K562 (cell line): ENCODE measurements around the gene HIKESHI. TPM values are rescaled to one million over a fixed set of nuclear protein-coding genes. Genes with fewer than 3 reads are reported as not detected.
A peak's percentile ranks its signal among the peaks of the same experiment; 100 is the strongest.

ENCODE experiments used
- ATAC-seq: fragments of 200-7000 bp; cut with Tn5 transposase; 3 replicates; pipeline ENCODE4 v1.9.1; 2020; ENCODE audit warnings: moderate library complexity
- BruUV-seq: library from RNA; stranded (reverse); fragments of 400-500 nt; replicated peaks from 2 replicates; lab custom pipeline; 2021; lab: Mats Ljungman, UMichigan
- CTCF ChIA-PET: fragments of 300-600 bp; formaldehyde crosslinking; extraction: SDS; loops from one replicate; lab custom pipeline; 2021; ENCODE audit warnings: low intra/inter-chr PET ratio; lab: Yijun Ruan, JAX
- POLR2A ChIA-PET: fragments of 300-600, 350-650 bp; sonication (Branson Sonifier 250); formaldehyde crosslinking; extraction: SDS; loops from one replicate; lab custom pipeline; 2021; ENCODE audit warnings: antibody characterized with exemption, inconsistent platforms; lab: Yijun Ruan, JAX
- DNase-seq, 4 experiments: peaks; one replicate each; pipeline versions ENCODE4 v3.0.0 to v3.0.0-alpha.2; 2011 to 2018; ENCODE audit warnings: low spot score in 3 of 4, mixed read lengths in 3 of 4; ENCODE audit errors: extremely low read depth in 1 of 4
- FAIRE-seq: peaks from 2 replicates; lab custom pipeline; 2011; peaks lifted over from hg19 to GRCh38; lab: Jason Lieb, UNC
- H2AFZ ChIP-seq: 2 replicates; pipeline ENCODE4 v1.6.0; 2011; ENCODE audit warnings: low read depth, low read length, control low read depth, inconsistent platforms
- H3K27ac ChIP-seq: fragments of 200-600 bp; 3 replicates; pipeline ENCODE4 v1.8.0; 2011; ENCODE audit warnings: low read depth, mild to moderate bottlenecking, control low read depth, inconsistent platforms, low read length, moderate library complexity, mixed read lengths; ENCODE audit errors: extremely low read depth
- H3K27me3 ChIP-seq, 2 experiments: fragments of 300-600 bp in 1 of 2; 2 replicates in 1 of 2; 3 replicates in 1 of 2; pipeline versions ENCODE4 v1.6.0 to v1.8.0; 2011; ENCODE audit warnings: inconsistent platforms in 2 of 2, low read length in 2 of 2, mild to moderate bottlenecking in 1 of 2, mixed read lengths in 1 of 2, moderate library complexity in 1 of 2; ENCODE audit not compliant: control insufficient read depth in 2 of 2, insufficient read depth in 2 of 2
- H3K36me3 ChIP-seq: fragments of 300-600 bp; 3 replicates; pipeline ENCODE4 v1.8.0; 2011; ENCODE audit warnings: mild to moderate bottlenecking, low read length, inconsistent platforms; ENCODE audit not compliant: control insufficient read depth, insufficient read depth
- H3K4me1 ChIP-seq, 2 experiments: fragments of 200-600 bp in 1 of 2; replicated peaks in 1 of 2; 2 replicates in 1 of 2; 3 replicates in 1 of 2; pipeline versions ENCODE4 v1.5.1 to v1.8.0; 2011; ENCODE audit warnings: inconsistent platforms in 2 of 2, low read length in 2 of 2, mild to moderate bottlenecking in 1 of 2, mixed read lengths in 1 of 2, moderate library complexity in 1 of 2; ENCODE audit not compliant: control insufficient read depth in 2 of 2, insufficient read depth in 2 of 2
- H3K4me2 ChIP-seq: 2 replicates; pipeline ENCODE4 v1.6.1; 2011; ENCODE audit warnings: low read length, control low read depth, inconsistent platforms, mixed read lengths; ENCODE audit not compliant: insufficient read depth
- H3K4me3 ChIP-seq: fragments of 200-600 bp; sonication (generic), shearing (Covaris generic); 2 replicates; pipeline ENCODE4 v1.5.1; 2016; ENCODE audit warnings: control low read depth, inconsistent platforms
- H3K79me2 ChIP-seq: fragments of 200-600 bp; 3 replicates; pipeline ENCODE4 v1.8.0; 2011; ENCODE audit warnings: low read length, inconsistent platforms; ENCODE audit not compliant: control insufficient read depth, insufficient read depth
- H3K9ac ChIP-seq, 2 experiments: 2 replicates each; pipeline versions ENCODE4 v1.6.0 to v1.6.1; 2011; ENCODE audit warnings: low read depth in 2 of 2, low read length in 2 of 2, control low read depth in 1 of 2, inconsistent platforms in 1 of 2, mild to moderate bottlenecking in 1 of 2, mixed read lengths in 1 of 2; ENCODE audit not compliant: insufficient read depth in 1 of 2
- H3K9me1 ChIP-seq: one replicate; pipeline ENCODE4 v1.6.0; 2011; ENCODE audit warnings: inconsistent platforms, mild to moderate bottlenecking, low read length, moderate library complexity; ENCODE audit not compliant: control insufficient read depth, insufficient read depth
- H3K9me3 ChIP-seq: replicated peaks from 2 replicates; pipeline ENCODE4 v1.5.1; 2011; ENCODE audit warnings: low read depth, low read length, inconsistent platforms; ENCODE audit not compliant: control insufficient read depth, insufficient read depth
- H4K20me1 ChIP-seq: replicated peaks from 2 replicates; pipeline ENCODE4 v1.6.1; 2011; ENCODE audit warnings: low read length, inconsistent platforms, mixed read lengths; ENCODE audit not compliant: control insufficient read depth, insufficient read depth
- C11orf30 ChIP-seq: fragments of 450-650 bp; IDR thresholded peaks from 2 replicates; pipeline ENCODE4 v1.6.1; 2016; ENCODE audit warnings: low read depth, mild to moderate bottlenecking
- ELF2 ChIP-seq: fragments of 250-450 bp; sonication (Bioruptor Pico); IDR thresholded peaks from 2 replicates; pipeline ENCODE4 v1.5.0; 2021; ENCODE audit warnings: mild to moderate bottlenecking
- SETDB1 ChIP-seq: IDR thresholded peaks from one replicate; pipeline ENCODE4 v1.6.1; 2012; ENCODE audit warnings: low read length, control low read depth, inconsistent platforms
- ZNF175 ChIP-seq: fragments of 200-800 bp; sonication (Bioruptor generic); IDR thresholded peaks from 2 replicates; pipeline ENCODE4 v1.6.1; 2016; ENCODE audit warnings: low read depth, mild to moderate bottlenecking, missing genetic modification characterization, missing compliant biosample characterization
- ZNF316 ChIP-seq: fragments of 450-650 bp; IDR thresholded peaks from 2 replicates; pipeline ENCODE4 v1.6.1; 2016
- ZNF347 ChIP-seq: fragments of 450-650 bp; formaldehyde crosslinking; IDR thresholded peaks from 2 replicates; pipeline ENCODE4 v1.4.0; 2020; ENCODE audit warnings: low read depth, mild to moderate bottlenecking, moderate library complexity
- ZNF384 ChIP-seq: IDR thresholded peaks from 2 replicates; pipeline ENCODE4 v1.6.1; 2012; ENCODE audit warnings: low read depth, low read length, improper control_type of control experiment
- ZNF589 ChIP-seq: fragments of 200-800 bp; sonication (Bioruptor generic); IDR thresholded peaks from 2 replicates; pipeline ENCODE4 v1.6.1; 2016; ENCODE audit warnings: low read depth, missing genetic modification characterization, missing compliant biosample characterization
- WGBS: fragments of 100-300 bp; shearing (Covaris generic); methylation state at CpG from one replicate; pipeline ENCODE4 v1.1.6; 2016; ENCODE audit warnings: low coverage, mixed read lengths; ENCODE audit not compliant: insufficient coverage; ENCODE audit errors: missing lambda C conversion rate; 5-methylcytosine and 5-hydroxymethylcytosine counted together
- in situ Hi-C: fragments of 300-500 bp; cut with MboI; formaldehyde crosslinking; loops from 4 replicates; pipeline ENCODE4 v1.15.0; 2018; ENCODE audit warnings: inconsistent platforms, mixed read lengths
- intact Hi-C: fragments of 100-400 bp; cut with micrococcal nuclease; formaldehyde crosslinking; loops from 2 replicates; pipeline ENCODE4 v1.14.2; 2022
- polyA plus RNA-seq, 8 experiments: library from polyadenylated mRNA; depleted of rRNA in 4 of 8; stranded (reverse) in 5 of 8; unstranded in 3 of 8; fragments of >200 nt; fragmentation: Nextera tagmentation in 2 of 8; fragmentation: Illumina TruSeq in 1 of 8; extraction: Ambion mirVana in 2 of 8; extraction: Trizol in 1 of 8; gene quantifications; 2 replicates each; pipeline versions ENCODE4 v1.2.1 to v1.2.3, GENCODE V29; 2011 to 2014; ENCODE audit warnings: inconsistent platforms in 1 of 8, missing spikeins in 1 of 8
- total RNA-seq, 7 experiments: library from RNA; depleted of rRNA in 6 of 7; stranded (reverse); fragments of >200 nt in 6 of 7; fragmentation: Illumina TruSeq in 2 of 7; extraction: Trizol in 2 of 7; gene quantifications; 2 replicates each; pipeline versions ENCODE4 v1.2.1 to v1.2.3, GENCODE V29; 2011 to 2021; ENCODE audit warnings: low replicate concordance in 1 of 7

HIKESHI gene
- total and polyA plus RNA-seq, 9 of the 15 experiments (the other 6 are each of a cell fraction or from before 2014, with no cell fraction given), result 33.2 to 196 (median 62.7) TPM

DNA sequence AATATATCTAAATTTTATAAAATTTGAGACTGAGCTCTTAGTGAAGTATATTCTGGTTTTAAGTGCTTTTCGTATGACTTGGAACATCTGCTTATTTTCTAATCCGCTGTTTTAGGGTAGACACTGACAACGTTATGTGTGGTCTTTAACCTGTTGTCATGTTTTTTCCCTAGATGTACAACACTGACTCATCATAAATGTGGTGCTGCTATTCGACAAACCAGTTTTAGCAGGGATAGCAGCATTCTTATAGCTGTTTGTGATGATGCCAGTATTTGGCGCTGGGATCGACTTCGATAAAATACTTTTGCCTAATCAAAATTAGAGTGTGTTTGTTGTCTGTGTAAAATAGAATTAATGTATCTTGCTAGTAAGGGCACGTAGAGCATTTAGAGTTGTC lies 23.8 kb upstream of the HIKESHI start:
- ATAC-seq (no peak), DNase-seq (no peak)
- Histone ChIP-seq H3K9me3 (no peaks in the 10 kb centered on the region), H3K9ac (no peak overlapping the region), H2AFZ (no peak overlapping the region)
- no peak for TF ChIP-seq SETDB1
- TF ChIP-seq ZNF347, result no peak
- peak; percentile 69 for TF ChIP-seq ZNF316
- no peak for TF ChIP-seq ELF2 (CRISPR knock-in tag)
- peak; percentile 20; the same call in 1 of the 2 replicates for TF ChIP-seq C11orf30
- no peak for TF ChIP-seq ZNF384
- TF ChIP-seq, all 486 proteins: peak for 2
- H3K27ac ChIP-seq, result no peak overlapping the region
- no peak for FAIRE-seq
- no peaks in the 10 kb centered on the region for H3K9me1 ChIP-seq
- no peaks in the 10 kb centered on the region for H4K20me1 ChIP-seq
- no peak overlapping the region for H3K4me2 ChIP-seq
- CTCF ChIA-PET, result no interaction called here
- H3K4me1 ChIP-seq, result no peaks in the 10 kb centered on the region
- H3K27me3 ChIP-seq, result no peaks in the 10 kb centered on the region
- in situ Hi-C loops (no loop called here), intact Hi-C loops (no loop called here)
- peaks cover 24% of the 10 kb centered on the region for H3K79me2 ChIP-seq
- peaks cover 65% of the 10 kb centered on the region for H3K36me3 ChIP-seq
- H3K4me3 ChIP-seq, result no peak overlapping the region
- WGBS, result 94% methylated on average over 8 of the region's 8 CpGs
- POLR2A ChIA-PET, result interaction anchor here (1.3 to 1.5 kb wide), 2 partner anchors 14 to 15 kb away, joined by 4 to 6 read pairs; no protein-coding TSS in a partner anchor
- BruUV-seq, result no TSS peak

DNA sequence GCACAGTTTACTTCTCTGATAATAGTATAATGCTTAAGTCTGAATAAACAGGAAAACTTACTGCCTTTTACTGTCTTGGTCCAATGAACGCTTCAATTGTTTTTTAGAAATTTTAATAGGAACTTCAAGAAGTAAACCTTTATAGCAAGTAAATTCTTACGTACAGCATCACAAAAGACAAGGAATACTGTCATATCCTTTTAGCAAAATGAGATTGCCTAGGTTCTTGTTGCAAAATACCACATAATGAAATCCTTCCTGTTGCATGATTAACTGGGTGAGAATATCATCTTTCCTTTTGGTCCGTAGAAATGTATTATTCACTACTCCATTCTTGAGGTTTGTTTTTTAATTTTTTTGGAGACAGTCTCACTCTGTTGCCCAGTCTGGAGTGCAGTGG lies 22.3 kb upstream of the HIKESHI start:
- DNase-seq (no peak), ATAC-seq (no peak), FAIRE-seq (no peak)
- H3K9ac ChIP-seq, result no peak overlapping the region
- H3K4me1 ChIP-seq, result no peaks in the 10 kb centered on the region
- no peak overlapping the region for H3K27ac ChIP-seq
- H3K27me3 ChIP-seq, result no peaks in the 10 kb centered on the region
- POLR2A ChIA-PET, result interaction anchor here (1.5 kb wide), 1 partner anchor 16 kb away, joined by 6 read pairs; no protein-coding TSS in a partner anchor
- no peaks in the 10 kb centered on the region for H3K9me3 ChIP-seq
- CTCF ChIA-PET, result no interaction called here
- no peak overlapping the region for H3K4me2 ChIP-seq
- no peak overlapping the region for H2AFZ ChIP-seq
- H3K9me1 ChIP-seq, result no peaks in the 10 kb centered on the region
- peak; percentile 91 for TF ChIP-seq ZNF175 (CRISPR knock-in tag)
- TF ChIP-seq ZNF589, result no peak
- H3K79me2 ChIP-seq, result peaks cover 9% of the 10 kb centered on the region; the same call in 2 of the 3 replicates
- no peak overlapping the region for H3K4me3 ChIP-seq
- peaks cover 59% of the 10 kb centered on the region for H3K36me3 ChIP-seq
- BruUV-seq, result no TSS peak
- H4K20me1 ChIP-seq, result no peaks in the 10 kb centered on the region
- in situ Hi-C loops (no loop called here), intact Hi-C loops (no loop called here)
- WGBS, result 91% methylated on average over 3 of the region's 3 CpGs
